SW 1271 (cell line): ENCODE data around the gene DLX1.
"Not testable (repeated sequence)": the region's sequence is repeated elsewhere in the genome, so short reads cannot be mapped to it uniquely, and the experiment has no call there.

ENCODE experiments used
- DNase-seq, 2 experiments: peaks; one replicate each; lab custom pipeline; 2025; lab: John Stamatoyannopoulos, UW

DLX1 gene

DNA sequence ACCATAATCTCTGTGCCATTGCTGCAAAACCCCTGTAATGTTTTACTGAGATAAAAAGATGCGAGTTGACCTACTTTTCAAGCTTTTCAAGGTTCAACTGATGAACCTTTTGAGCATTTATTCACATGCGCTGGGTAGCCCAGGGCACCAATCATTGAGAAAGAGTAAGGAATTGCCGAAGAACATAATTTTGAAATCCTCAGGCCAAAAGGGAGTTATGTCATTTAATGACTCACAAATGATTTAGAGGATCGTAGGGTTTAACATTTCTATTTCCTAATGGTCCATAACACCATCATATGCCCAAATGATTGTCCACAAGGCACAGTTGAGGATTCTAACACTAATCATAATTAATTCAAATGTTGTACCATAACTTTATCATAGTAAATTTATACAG is 20.2 kb upstream of the DLX1 start:
- DNase-seq, result no peak

- no peak for DNase-seq
These were observed 18.9 kb upstream of the DLX1 start for GRCh38 chr2:172066394-172066886.

DNA sequence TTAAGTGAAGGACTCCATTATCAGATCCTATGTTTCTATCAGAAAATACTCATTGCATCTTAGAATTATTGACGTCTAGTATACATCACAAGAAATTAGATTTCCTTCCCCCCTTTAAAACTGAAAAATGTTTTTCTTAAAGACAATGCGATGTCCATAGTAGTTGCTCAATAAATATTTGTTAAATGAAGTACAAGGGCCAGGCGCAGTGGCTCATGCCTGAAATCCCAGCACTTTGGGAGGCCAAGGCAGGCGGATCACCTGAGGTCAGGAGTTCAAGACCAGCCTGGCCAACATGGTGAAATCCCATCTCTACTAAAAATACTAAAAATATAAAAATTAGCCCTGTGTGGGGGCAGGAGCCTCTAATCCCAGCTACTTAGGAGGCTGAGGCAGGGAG is 17.4 kb upstream of the DLX1 start:
- DNase-seq, result not testable (repeated sequence)

GRCh38 chr2:172070936-172071335 is 14.4 kb upstream of the DLX1 start:
- DNase-seq, result no peak

GRCh38 chr2:172072303-172072702 is 13.0 kb upstream of the DLX1 start:
- DNase-seq, result no peak

- no peak for DNase-seq
These were observed 12.6 kb upstream of the DLX1 start for GRCh38 chr2:172072706-172073105.

DNA sequence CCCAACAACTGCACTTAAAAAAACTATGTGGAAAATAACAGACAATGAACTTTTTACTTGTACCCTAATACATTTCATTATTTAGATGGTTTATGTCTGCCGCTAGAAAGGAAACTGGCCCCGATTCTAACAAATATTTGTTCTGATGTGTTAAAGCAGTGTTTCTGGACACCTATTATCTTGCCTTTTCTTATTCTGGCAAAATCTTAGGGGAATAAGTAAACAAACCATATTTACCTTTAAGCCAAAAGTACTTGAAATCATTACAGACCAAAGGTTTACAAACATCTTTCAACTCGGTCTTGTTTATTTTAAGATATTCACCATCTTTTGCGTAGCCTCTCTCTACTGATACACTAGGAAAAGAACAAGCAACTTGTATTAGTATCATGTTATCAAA is 11.8 kb upstream of the DLX1 start:
- no peak for DNase-seq

DNA sequence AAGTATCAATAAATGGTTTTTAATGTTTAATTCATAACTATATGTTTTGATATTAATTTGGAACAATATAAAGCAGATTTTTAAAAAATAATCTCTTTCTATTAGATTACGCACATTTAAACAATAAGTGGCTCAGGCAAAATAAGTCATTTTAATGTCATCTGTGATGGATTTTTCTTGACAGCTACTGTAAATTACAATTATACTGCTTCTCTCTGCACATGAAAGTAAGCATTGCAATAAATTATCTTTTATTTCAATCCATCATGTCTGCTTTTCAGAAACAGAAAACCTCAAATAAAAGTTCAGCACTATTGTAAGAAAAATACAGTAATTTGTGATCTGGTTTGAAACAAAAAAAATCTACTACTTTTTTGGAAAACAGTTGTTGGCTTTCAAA is 11.1 kb upstream of the DLX1 start:
- DNase-seq, result no peak

- no peak for DNase-seq
These were observed 5.9 kb upstream of the DLX1 start for GRCh38 chr2:172079416-172079815.

GRCh38 chr2:172079838-172080640 is 5.3 kb upstream of the DLX1 start:
- no peak for DNase-seq

DNA sequence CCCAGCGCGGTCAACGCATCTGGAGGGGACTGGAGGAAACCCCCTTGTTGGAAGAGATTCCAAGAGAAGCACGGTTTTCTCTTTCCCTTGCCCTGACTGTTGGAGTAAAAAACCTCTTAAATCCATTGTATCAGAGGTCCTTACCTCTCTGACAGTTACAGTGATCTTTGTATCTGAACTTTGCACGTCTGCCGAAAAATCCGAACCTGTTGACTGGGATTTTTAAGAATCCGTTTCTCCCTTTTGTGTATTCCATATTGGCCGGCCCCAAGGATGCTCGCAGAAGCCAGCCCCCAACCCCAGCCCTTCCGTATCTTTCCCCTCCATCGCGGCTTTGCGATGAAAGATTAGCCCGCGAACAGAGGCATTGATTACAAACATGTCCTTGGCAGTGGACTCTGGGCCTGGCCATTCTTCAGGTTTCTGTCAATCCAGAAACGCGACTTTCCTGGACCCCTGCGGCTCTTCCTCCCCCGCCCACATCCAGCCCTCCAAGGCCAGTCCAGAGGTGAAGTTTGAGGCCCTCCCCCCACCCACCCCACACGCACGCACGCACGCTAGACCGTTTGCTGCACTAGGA is 4.6 kb upstream of the DLX1 start:
- DNase-seq, result no peak

DNA sequence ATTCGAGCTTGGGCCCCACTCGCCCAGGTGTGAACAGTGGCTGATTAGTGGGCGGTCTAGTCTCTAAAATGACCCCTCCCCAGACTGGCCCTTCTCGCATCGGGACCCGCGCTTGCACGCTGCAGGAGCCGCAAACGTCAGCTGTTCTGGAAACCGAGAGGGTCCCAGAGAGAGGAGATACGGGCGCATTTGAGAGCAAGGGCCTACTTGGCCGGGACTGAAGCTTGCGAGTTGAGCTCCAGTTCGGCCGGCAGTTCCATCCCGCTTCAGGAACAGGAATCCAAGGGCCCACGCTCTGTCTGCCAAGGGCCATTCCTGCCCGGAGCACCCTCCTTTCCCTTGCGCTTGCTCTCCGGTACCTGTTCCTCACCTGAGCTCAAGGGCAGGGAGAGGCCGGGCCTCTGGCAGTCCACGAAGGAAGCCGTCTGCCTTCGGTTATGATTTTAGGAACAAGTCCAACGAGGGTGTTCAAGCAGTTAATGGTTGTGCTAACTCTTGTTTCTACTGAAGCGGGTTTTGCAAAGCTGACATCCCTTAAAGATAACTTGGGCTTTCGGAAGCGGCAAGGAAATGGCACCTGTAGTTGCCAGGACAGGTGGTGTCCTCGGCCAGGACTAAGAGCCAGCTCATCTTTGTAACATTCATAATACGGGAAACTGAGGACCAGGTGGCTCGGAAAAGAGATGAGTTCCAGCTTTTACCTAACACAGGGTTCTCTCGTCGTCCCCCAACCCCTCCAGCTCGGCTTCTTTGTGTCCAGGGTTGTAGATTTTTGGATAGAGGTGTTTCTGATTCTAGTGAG is 3.9 kb upstream of the DLX1 start:
- DNase-seq, result no peak

DNA sequence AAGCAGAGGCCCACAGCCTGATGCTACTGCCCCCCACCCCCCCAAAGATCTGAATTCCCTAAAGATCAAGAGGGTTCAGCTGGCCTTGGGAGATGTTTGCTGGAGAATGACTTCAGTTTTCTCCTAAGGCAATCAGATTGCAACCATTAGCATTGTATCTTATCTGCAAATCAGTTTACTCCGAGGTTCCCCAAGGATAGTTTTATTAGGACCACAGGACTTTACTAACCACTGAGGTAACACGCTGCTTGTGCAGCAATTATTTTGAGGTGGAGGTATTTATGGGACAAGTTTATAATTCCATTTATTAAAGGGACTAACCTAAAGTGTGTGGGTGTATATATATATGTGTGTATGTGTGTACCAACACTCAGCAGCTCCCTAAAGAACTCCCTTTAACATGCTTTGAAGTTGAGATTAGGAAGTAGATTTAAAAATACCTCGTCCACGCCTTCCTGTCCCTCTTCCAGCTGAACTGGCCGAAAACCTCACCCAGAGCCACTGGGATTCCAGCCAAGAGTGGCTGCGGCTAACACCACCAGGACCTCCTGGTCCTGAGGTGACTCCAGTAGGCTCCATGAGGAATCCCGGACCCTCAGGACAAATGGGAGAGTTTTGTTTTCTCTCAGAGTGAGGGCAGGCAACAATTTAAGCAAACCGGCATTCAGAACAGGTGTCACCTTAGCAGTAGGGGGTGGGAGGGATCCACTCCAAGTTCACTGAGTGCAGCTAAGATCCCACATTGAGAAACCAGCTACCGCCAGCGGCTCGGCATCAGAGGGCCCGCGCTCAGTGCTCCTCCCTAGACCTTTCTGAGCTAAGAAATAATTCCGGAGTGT is 3.0 kb upstream of the DLX1 start:
- no peak for DNase-seq

GRCh38 chr2:172082944-172083627 is 2.2 kb upstream of the DLX1 start:
- no peak for DNase-seq

- DNase-seq, result no peak
These were observed 1.5 kb upstream of the DLX1 start for GRCh38 chr2:172083628-172084394.

- no peak for DNase-seq
These were observed 987 bp upstream of the DLX1 start for GRCh38 chr2:172084395-172084644.

DNA sequence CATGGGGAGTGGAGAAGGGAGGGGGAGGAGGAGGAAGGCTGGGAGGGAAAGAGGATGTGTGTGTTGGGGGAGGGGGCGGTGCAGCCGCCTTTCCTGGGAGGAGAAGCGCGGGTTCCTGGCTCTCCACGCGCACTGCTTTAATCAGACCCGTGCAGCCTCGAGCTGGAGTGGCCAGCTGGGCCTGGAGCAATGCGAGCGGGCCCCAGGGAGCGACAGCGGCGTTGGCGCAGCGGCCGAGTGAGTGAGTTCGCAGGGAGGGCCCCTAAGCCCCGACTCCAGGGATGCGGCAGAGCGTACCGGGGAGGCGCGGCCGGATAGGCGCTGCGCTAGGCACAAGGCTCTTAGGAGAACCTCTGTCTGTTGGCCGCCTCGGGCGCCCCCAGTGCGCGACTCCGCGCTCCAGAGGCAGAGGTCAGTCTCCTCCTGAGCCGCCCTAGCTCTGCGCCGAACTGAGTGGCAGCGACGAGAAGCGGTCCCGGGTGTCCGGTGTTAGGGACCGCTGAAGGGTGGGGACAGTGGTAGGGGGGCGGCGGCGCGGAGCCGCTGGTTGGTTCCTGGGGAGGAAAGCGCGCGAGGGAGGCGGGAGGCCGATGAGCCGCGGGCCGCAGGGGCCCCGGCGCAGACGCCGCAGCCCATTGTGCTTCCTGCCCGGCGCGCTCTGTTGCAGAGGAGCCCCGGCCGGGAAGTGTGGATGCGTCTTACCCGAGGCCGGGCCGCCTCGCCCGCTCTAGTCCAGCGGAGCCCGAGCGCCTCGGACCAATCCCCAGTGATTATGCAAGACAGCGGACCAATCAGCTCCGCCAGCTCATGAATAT is 455 bp upstream of the DLX1 start:
- peak; percentile 78 to 89 for DNase-seq

- no peak for DNase-seq
These were observed 1.2 kb downstream of the DLX1 start for GRCh38 chr2:172086241-172087206.
